SK-N-DZ (cell line): ENCODE measurements around the gene SATB1. TPM values are rescaled to one million over a fixed set of nuclear protein-coding genes. Genes with fewer than 3 reads are reported as not detected.

ENCODE experiments used
- DNase-seq: peaks from one replicate; pipeline ENCODE4 v3.0.0-alpha.2; 2015; ENCODE audit warnings: low spot score
- polyA plus RNA-seq, 2 experiments: library from polyadenylated mRNA; depleted of rRNA; stranded (reverse); fragments of >200 nt; gene quantifications; 2 replicates each; pipeline ENCODE4 v1.2.3, GENCODE V29; 2014

Gene SATB1
- polyA plus RNA-seq (2014; cell fraction: cytosol; rRNA removed) = 60.7 and 66.5 TPM in 2 replicates
- 36.4 and 76.3 TPM in 2 replicates for polyA plus RNA-seq (2014; cell fraction: nucleus; rRNA removed)

- peak; percentile 85 for DNase-seq
Measured at GRCh38 chr3:18424729-18425640, at the start of gene SATB1. SATB1 (minus strand) TSS chr3:18425339; CDS start chr3:18420967, 4,372 bp downstream.

GRCh38 chr3:18474202-18474601 is 49.1 kb upstream of the SATB1 start:
- DNase-seq = no peak

GRCh38 chr3:18469775-18470174 is 44.6 kb upstream of the SATB1 start:
- no peak for DNase-seq

GRCh38 chr3:18466136-18466535 is 41.0 kb upstream of the SATB1 start:
- no peak for DNase-seq

GRCh38 chr3:18454766-18455165 is 29.6 kb upstream of the SATB1 start:
- no peak for DNase-seq

GRCh38 chr3:18449618-18450017 is 24.5 kb upstream of the SATB1 start:
- DNase-seq = peak; percentile 62

- DNase-seq = no peak
Measured at GRCh38 chr3:18447720-18448119, 22.6 kb upstream of the SATB1 start.

- no peak for DNase-seq
Measured at GRCh38 chr3:18446149-18446825, 21.1 kb upstream of the SATB1 start.

GRCh38 chr3:18445401-18446148 is 20.4 kb upstream of the SATB1 start:
- peak; percentile 71 for DNase-seq

- DNase-seq = peak; percentile 86
Measured at GRCh38 chr3:18444595-18445400, 19.7 kb upstream of the SATB1 start.

GRCh38 chr3:18443665-18444594 is 18.8 kb upstream of the SATB1 start:
- DNase-seq = peak; percentile 59

GRCh38 chr3:18442756-18443664 is 17.9 kb upstream of the SATB1 start:
- peak; percentile 62 for DNase-seq

- DNase-seq = no peak
Measured at GRCh38 chr3:18441551-18441950, 16.4 kb upstream of the SATB1 start.

- no peak for DNase-seq
Measured at GRCh38 chr3:18440066-18440722, 15.1 kb upstream of the SATB1 start.

- no peak for DNase-seq
Measured at GRCh38 chr3:18439281-18439680, 14.1 kb upstream of the SATB1 start.

GRCh38 chr3:18438586-18438985 is 13.4 kb upstream of the SATB1 start:
- DNase-seq = no peak

- peak; percentile 96 for DNase-seq
Measured at GRCh38 chr3:18436213-18436612, 11.1 kb upstream of the SATB1 start.

GRCh38 chr3:18434711-18435110 is 9.6 kb upstream of the SATB1 start:
- no peak for DNase-seq
